HL-60 (cell line): ENCODE data around the gene TRERF1.
A peak's percentile ranks its signal among the peaks of the same experiment; 100 is the strongest.

Experiments
- DNase-seq, 2 experiments: peaks; one replicate each; pipeline ENCODE4 v3.0.0-alpha.2; 2010 to 2020; ENCODE audit warnings: low read depth in 1 of 2, low spot score in 1 of 2
- H3K27ac ChIP-seq: fragments of 250-450 bp; sonication (Bioruptor Pico); replicated peaks from 2 replicates; pipeline ENCODE4 v1.5.1; 2020; ENCODE audit warnings: mild to moderate bottlenecking, moderate library complexity
- H3K27me3 ChIP-seq: fragments of 250-450 bp; sonication (Bioruptor Pico); 2 replicates; pipeline ENCODE4 v1.5.1; 2021; ENCODE audit warnings: mild to moderate bottlenecking, moderate library complexity; ENCODE audit not compliant: insufficient read depth, poor library complexity, severe bottlenecking
- H3K4me3 ChIP-seq: replicated peaks from 2 replicates; pipeline ENCODE4 v1.5.1; 2011; ENCODE audit warnings: mild to moderate bottlenecking, control low read depth, low read length; ENCODE audit not compliant: insufficient read depth
- CTCF ChIP-seq: IDR thresholded peaks from one replicate; pipeline ENCODE4 v1.5.1; 2011; ENCODE audit warnings: low read length, control low read depth, inconsistent platforms; ENCODE audit not compliant: insufficient read depth
- GABPA ChIP-seq: IDR thresholded peaks from 2 replicates; pipeline ENCODE4 v1.6.1; 2012; ENCODE audit warnings: low read depth
- POLR2AphosphoS5 ChIP-seq: IDR thresholded peaks from 2 replicates; pipeline ENCODE4 v1.6.1; 2012; ENCODE audit warnings: low read depth
- SPI1 ChIP-seq: IDR thresholded peaks from 2 replicates; pipeline ENCODE4 v1.6.1; 2012; ENCODE audit warnings: low read depth, mild to moderate bottlenecking, borderline replicate concordance
- TF ChIP-seq, protein P1 (sequence below): IDR thresholded peaks from 2 replicates; pipeline ENCODE4 v1.6.1; 2012; ENCODE audit warnings: low read depth; ENCODE audit not compliant: insufficient replicate concordance

TRERF1 gene

GRCh38 chr6:42294759-42295158, 157.0 kb downstream of the TRERF1 start:
- Histone ChIP-seq H3K4me3 (no peak overlapping the region), H3K27ac (no peak overlapping the region), H3K27me3 (no peaks in the 10 kb centered on the region)
- no peak for DNase-seq
- TF ChIP-seq SPI1 = no peak
- no peak for TF ChIP-seq GABPA
- no peak for TF ChIP-seq POLR2AphosphoS5
- no peak for TF ChIP-seq CTCF
- TF ChIP-seq, protein P1, sequence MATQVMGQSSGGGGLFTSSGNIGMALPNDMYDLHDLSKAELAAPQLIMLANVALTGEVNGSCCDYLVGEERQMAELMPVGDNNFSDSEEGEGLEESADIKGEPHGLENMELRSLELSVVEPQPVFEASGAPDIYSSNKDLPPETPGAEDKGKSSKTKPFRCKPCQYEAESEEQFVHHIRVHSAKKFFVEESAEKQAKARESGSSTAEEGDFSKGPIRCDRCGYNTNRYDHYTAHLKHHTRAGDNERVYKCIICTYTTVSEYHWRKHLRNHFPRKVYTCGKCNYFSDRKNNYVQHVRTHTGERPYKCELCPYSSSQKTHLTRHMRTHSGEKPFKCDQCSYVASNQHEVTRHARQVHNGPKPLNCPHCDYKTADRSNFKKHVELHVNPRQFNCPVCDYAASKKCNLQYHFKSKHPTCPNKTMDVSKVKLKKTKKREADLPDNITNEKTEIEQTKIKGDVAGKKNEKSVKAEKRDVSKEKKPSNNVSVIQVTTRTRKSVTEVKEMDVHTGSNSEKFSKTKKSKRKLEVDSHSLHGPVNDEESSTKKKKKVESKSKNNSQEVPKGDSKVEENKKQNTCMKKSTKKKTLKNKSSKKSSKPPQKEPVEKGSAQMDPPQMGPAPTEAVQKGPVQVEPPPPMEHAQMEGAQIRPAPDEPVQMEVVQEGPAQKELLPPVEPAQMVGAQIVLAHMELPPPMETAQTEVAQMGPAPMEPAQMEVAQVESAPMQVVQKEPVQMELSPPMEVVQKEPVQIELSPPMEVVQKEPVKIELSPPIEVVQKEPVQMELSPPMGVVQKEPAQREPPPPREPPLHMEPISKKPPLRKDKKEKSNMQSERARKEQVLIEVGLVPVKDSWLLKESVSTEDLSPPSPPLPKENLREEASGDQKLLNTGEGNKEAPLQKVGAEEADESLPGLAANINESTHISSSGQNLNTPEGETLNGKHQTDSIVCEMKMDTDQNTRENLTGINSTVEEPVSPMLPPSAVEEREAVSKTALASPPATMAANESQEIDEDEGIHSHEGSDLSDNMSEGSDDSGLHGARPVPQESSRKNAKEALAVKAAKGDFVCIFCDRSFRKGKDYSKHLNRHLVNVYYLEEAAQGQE = no peak

GRCh38 chr6:42293386-42293977, 158.2 kb downstream of the TRERF1 start:
- no peak for DNase-seq
- TF ChIP-seq, protein P1 = no peak
- H3K27ac ChIP-seq = no peak overlapping the region

GRCh38 chr6:42292004-42292740, 159.6 kb downstream of the TRERF1 start:
- DNase-seq = no peak
- Histone ChIP-seq H3K4me3 (no peak overlapping the region), H3K27ac (peak overlapping the region; percentile 16), H3K27me3 (no peaks in the 10 kb centered on the region)
- TF ChIP-seq GABPA = no peak
- TF ChIP-seq, protein P1 = no peak
- TF ChIP-seq SPI1 = no peak
- no peak for TF ChIP-seq POLR2AphosphoS5
- TF ChIP-seq CTCF = no peak

More at GRCh38 chr6:42293386-42293977, 158.2 kb downstream of the TRERF1 start:
- Histone ChIP-seq H3K27me3 (no peaks in the 10 kb centered on the region), H3K4me3 (no peak overlapping the region)
